Left renal pelvis (tissue), 4 donors: ENCODE results near the gene APEX1. TPM values are rescaled to one million over a fixed set of nuclear protein-coding genes. Genes with fewer than 3 reads are reported as not detected.
"Not testable (repeated sequence)": the region's sequence is repeated elsewhere in the genome, so short reads cannot be mapped to it uniquely, and the experiment has no call there.

Experiments
- DNase-seq, 4 donors: peaks; one replicate each; pipeline ENCODE4 v3.0.0-alpha.2; 2013; ENCODE audit warnings: low read depth in 4 of 4, low spot score in 3 of 4
- polyA plus RNA-seq, 4 donors: library from polyadenylated mRNA; unstranded; fragments of 120-200 nt; gene quantifications; one replicate each; pipeline ENCODE4 v1.2.1, GENCODE V29; 2013; ENCODE audit not compliant: insufficient read length in 4 of 4

Gene APEX1
- polyA plus RNA-seq, 4 donors = 238 to 343 (median 315) TPM

GRCh38 chr14:20434701-20435581, 20.1 kb upstream of the APEX1 start:
- DNase-seq = no peak

GRCh38 chr14:20435582-20436362, 19.3 kb upstream of the APEX1 start, which contains the start of gene KLHL33:
TSS of gene KLHL33 (minus strand) at chr14:20436166. CDS start at chr14:20435811, 355 bp downstream.
- no peak for DNase-seq

GRCh38 chr14:20436363-20436755, 18.7 kb upstream of the APEX1 start:
- DNase-seq = no peak

- DNase-seq = no peak
Measured at GRCh38 chr14:20438664-20439063, 16.4 kb upstream of the APEX1 start.

GRCh38 chr14:20440465-20440864, 14.6 kb upstream of the APEX1 start:
- no peak for DNase-seq

- no peak for DNase-seq
Measured at GRCh38 chr14:20440882-20441281, 14.1 kb upstream of the APEX1 start.

- DNase-seq = no peak
Measured at GRCh38 chr14:20441461-20441860, 13.6 kb upstream of the APEX1 start.

GRCh38 chr14:20443650-20444049, 11.4 kb upstream of the APEX1 start:
- not testable (repeated sequence) for DNase-seq

GRCh38 chr14:20446889-20447288, 8.1 kb upstream of the APEX1 start:
- no peak for DNase-seq

GRCh38 chr14:20452831-20453230, 2.2 kb upstream of the APEX1 start:
- DNase-seq = not testable (repeated sequence)

GRCh38 chr14:20455355-20456300, 602 bp downstream of the APEX1 start:
- DNase-seq = no peak

- no peak for DNase-seq
Measured at GRCh38 chr14:20456971-20457370, 1.9 kb downstream of the APEX1 start.

- no peak for DNase-seq
Measured at GRCh38 chr14:20458031-20458789, 3.2 kb downstream of the APEX1 start.

- no peak for DNase-seq
Measured at GRCh38 chr14:20460458-20461224, 5.6 kb downstream of the APEX1 start.

- peak; percentile 98 to 99 (median 99) for DNase-seq
Measured at GRCh38 chr14:20461225-20462141, 6.5 kb downstream of the APEX1 start, which contains the start of gene PIP4P1. TSS of gene PIP4P1 (minus strand) at chr14:20461434. CDS start at chr14:20461325, 109 bp downstream.

GRCh38 chr14:20468764-20469241, 13.8 kb downstream of the APEX1 start:
- no peak for DNase-seq

GRCh38 chr14:20469242-20469889, 14.3 kb downstream of the APEX1 start, which contains the start of gene PNP:
TSS of gene PNP (plus strand) at chr14:20469406. CDS start at chr14:20469525, 119 bp downstream.
- peak in 3 of 4 donors; percentile 66 to 69 (median 68) for DNase-seq
